ENCODE data around the gene AKR1C2. TPM values are rescaled to one million over a fixed set of nuclear protein-coding genes. Genes with fewer than 3 reads are reported as not detected.
"Not testable (repeated sequence)": the region's sequence is repeated elsewhere in the genome, so short reads cannot be mapped to it uniquely, and the experiment has no call there.

AKR1C2 gene
- polyA plus RNA-seq, 2 of the 4 experiments (the other 2 are of a cell fraction), result 5,660 to 6,805 TPM

DNA sequence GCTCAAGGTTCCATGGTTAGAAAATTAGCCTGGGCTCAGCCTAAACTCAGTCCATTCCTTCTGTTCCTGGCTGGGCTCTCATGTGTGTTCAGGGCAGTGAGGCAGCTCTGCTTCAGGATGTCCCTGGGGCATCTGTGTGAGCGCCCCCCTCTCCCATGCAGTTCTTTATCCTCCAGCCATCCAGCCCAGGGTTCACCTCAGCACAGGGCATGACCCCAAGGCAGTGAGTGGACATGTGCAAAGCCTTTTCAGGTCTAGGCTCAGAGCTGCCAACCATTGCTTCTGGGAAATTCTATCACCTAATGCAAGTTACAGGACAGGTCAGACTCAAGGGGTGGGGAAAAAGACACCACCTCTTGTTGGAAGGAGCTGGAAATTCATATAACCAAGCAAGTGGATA, 30.4 kb downstream of the AKR1C2 start:
- WGBS (ENCODE audit: missing lambda C conversion rate), result 58% methylated on average over 1 of the region's 1 CpG
- CTCF ChIA-PET, result interaction anchor here (1.6 kb wide), 1 partner anchor 123 kb away, joined by 4 read pairs; no protein-coding TSS in a partner anchor
- H3K9me3 ChIP-seq, FAIRE-seq, POLR2A ChIA-PET: not testable (repeated sequence)
- Histone ChIP-seq H3K4me1 (peaks cover 54% of the 10 kb centered on the region; the same call in 2 of the 3 replicates), H3K4me2 (peak overlapping the region; percentile 65), H3K27ac (peak overlapping the region in 1 of 2 experiments; percentile 51; a peak in 3 of 6 replicates), H3K4me3 (peak overlapping the region; percentile 34; the same call in 1 of the 3 replicates)
- TF ChIP-seq HOXA7 (CRISPR knock-in tag; IDR thresholded peaks at IDR 0.05) (peak; percentile 86), FOSB (CRISPR knock-in tag; IDR thresholded peaks at IDR 0.05) (0 out of 2 replicates have a peak, but pooled peaks have one; percentile 45), RARB (CRISPR knock-in tag; IDR thresholded peaks at IDR 0.05) (0 out of 2 replicates have a peak, but pooled peaks have one; percentile 38), JUN (IDR thresholded peaks at IDR 0.05) (0 out of 5 replicates have a peak, but pooled peaks of 1 of the 2 experiments have one; percentile 1)
- ATAC-seq, result peak; percentile 54 to 66
- DNase-seq (ENCODE audit: low read depth in 1 of 2, low spot score in 1 of 2), result peak in 1 of 2 experiments; percentile 56

DNA sequence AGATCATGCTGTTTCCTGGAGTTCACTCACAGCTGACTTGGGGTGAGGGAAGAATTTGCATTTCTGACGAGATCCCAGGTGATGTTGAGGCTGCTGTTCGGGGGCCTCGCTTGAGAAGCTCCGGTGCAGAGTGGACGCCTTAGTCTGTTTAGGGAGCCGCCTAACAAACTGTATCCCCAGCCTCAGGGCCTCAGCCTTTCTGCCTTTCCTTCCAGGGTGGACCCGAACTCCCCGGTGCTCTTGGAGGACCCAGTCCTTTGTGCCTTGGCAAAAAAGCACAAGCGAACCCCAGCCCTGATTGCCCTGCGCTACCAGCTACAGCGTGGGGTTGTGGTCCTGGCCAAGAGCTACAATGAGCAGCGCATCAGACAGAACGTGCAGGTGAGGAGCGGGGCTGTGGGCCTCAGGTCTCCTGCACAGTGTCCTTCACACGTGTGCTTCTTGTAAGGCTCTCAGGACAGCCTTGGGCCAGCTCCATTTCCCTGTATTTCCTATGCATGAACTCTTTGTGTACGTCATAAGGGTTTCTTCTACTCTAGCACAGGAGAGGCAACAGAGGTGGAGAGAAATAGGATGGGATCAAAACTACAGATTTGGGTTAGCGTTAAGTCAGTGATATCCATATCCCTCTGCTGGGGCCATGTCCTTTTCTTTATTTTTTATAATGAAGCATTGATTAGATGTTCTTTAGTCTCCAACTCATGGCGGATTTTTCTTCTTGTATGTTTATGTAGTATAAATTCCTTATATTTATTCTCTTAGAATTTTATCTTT, 31.1 kb downstream of the AKR1C2 start:
- peak overlapping the region; percentile 65 for H3K4me2 ChIP-seq
- FAIRE-seq, result peak; percentile 88
- H3K4me3 ChIP-seq, result peak overlapping the region; percentile 34
- H3K27ac ChIP-seq, result peak overlapping the region; percentile 59 to 72; a peak in 4 of 6 replicates
- WGBS (ENCODE audit: missing lambda C conversion rate), result 58% methylated on average over 12 of the region's 18 CpGs
- H3K9me3 ChIP-seq; POLR2A ChIA-PET; DNase-seq (ENCODE audit: low read depth in 1 of 2, low spot score in 1 of 2): not testable (repeated sequence)
- CTCF ChIA-PET, result interaction anchor here (1.6 kb wide), 1 partner anchor 123 kb away, joined by 4 read pairs; no protein-coding TSS in a partner anchor
- peak; percentile 35 to 51; a peak in 5 of 6 replicates for ATAC-seq
- peaks cover 49% of the 10 kb centered on the region; the same call in 2 of the 3 replicates for H3K4me1 ChIP-seq
- TF ChIP-seq POLR2AphosphoS2 (conservative IDR thresholded peaks at IDR 0.05; ENCODE audit: low read length) (peak; percentile 75; the same call in 1 of the 2 replicates), JUN (IDR thresholded peaks at IDR 0.05) (peak in 1 of 2 experiments; percentile 55; a peak in 2 of 5 replicates)

DNA sequence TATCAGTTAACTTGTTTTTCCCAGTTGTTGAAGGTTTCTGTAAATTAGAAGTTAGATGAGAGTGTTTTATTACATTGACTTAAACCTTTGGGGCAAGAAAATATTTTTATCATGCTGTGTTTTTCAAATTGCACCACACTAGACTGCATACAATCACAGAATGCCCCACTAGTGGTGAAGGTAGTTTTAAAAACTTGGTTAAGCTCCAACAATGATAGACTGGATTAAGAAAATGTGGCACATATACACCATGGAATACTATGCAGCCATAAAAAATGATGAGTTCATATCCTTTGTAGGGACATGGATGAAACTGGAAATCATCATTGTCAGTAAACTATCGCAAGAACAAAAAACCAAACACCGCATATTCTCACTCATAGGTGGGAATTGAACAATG, 33.3 kb downstream of the AKR1C2 start:
- POLR2A ChIA-PET, result not testable (repeated sequence)

DNA sequence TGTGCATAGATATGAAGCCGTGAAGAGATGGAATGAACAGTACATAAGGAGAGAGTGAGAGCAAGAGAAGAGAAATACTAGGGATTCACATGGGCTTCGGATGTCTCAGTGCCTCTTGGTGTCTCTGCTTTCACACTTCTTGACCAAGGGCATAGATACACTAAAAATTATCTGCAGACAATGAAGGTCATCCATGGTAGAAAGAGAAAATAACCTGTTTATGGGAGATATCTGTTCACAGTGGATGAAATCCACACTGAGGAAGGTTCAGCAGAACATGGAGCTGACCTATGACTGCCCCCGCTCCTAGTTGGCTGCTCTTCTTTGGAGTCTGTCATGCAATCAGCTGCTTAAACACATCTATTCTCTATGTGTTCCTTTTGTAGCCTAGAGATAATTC, 34.4 kb downstream of the AKR1C2 start:
- peak overlapping the region; percentile 79 for H3K4me2 ChIP-seq
- 0 out of 2 replicates have a peak, but pooled peaks have one; percentile 21 for TF ChIP-seq RARB (CRISPR knock-in tag; IDR thresholded peaks at IDR 0.05)
- H3K27ac ChIP-seq, result peak overlapping the region; percentile 48 to 73; a peak in 5 of 6 replicates
- POLR2A ChIA-PET; H3K9me3 ChIP-seq; FAIRE-seq; DNase-seq (ENCODE audit: low read depth in 1 of 2, low spot score in 1 of 2): not testable (repeated sequence)
- peaks cover 25% of the 10 kb centered on the region; the same call in 2 of the 3 replicates for H3K4me1 ChIP-seq
- peak; percentile 15 to 19; a peak in 3 of 6 replicates for ATAC-seq
- CTCF ChIA-PET, result interaction anchor here (2.3 kb wide), 1 partner anchor 119 kb away, joined by 9 read pairs; no protein-coding TSS in a partner anchor
- H3K4me3 ChIP-seq, result peak overlapping the region; percentile 33; the same call in 2 of the 3 replicates
- 72% methylated on average over 3 of the region's 3 CpGs for whole genome bisulfite sequencing (ENCODE audit: missing lambda C conversion rate)

More for the DNA sequence above, 33.3 kb downstream of the AKR1C2 start:
- not testable (repeated sequence) for H3K27ac ChIP-seq; FAIRE-seq; DNase-seq (ENCODE audit: low read depth in 1 of 2, low spot score in 1 of 2); ATAC-seq; H3K9me3 ChIP-seq; H3K4me3 ChIP-seq
- Histone ChIP-seq H3K4me1 (peaks cover 35% of the 10 kb centered on the region; the same call in 2 of the 3 replicates), H3K4me2 (peak overlapping the region; percentile 11; the same call in 1 of the 3 replicates)
- CTCF ChIA-PET, result interaction anchor here (2.3 kb wide), 1 partner anchor 120 kb away, joined by 9 read pairs; no protein-coding TSS in a partner anchor
- WGBS (ENCODE audit: missing lambda C conversion rate), result 79% methylated on average over 2 of the region's 2 CpGs
- TF ChIP-seq KDM1A (IDR thresholded peaks at IDR 0.05; ENCODE audit: low read depth) (0 out of 2 replicates have a peak, but pooled peaks have one; percentile 31), HOXA7 (CRISPR knock-in tag; IDR thresholded peaks at IDR 0.05) (peak; percentile 93), FOSB (CRISPR knock-in tag; IDR thresholded peaks at IDR 0.05) (peak; percentile 61; the same call in 1 of the 2 replicates)

DNA sequence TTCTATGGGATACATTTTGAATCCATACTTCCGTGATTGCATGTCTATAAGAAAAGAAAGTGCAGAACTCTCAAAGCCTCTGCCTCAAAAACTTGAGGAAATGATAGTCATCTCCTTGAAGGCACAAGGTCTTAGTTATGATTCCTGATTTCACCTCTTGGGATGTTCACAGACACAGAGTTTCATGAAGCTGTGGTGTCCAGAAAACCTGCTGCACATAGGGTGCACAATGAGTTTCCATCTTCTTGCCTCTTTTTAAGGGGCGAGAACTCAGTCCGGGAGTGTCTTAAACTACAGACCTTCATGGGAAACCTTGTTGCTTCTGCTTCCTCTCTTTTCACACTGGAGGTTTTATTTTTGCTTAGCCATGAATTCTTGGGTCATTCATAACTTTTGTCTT, 36.5 kb downstream of the AKR1C2 start:
- peak overlapping the region; percentile 79 for H3K4me2 ChIP-seq
- not testable (repeated sequence) for DNase-seq (ENCODE audit: low read depth in 1 of 2, low spot score in 1 of 2); ATAC-seq; H3K9me3 ChIP-seq
- CTCF ChIA-PET, result interaction anchor here (2.1 kb wide), 1 partner anchor 15 kb away, joined by 9 read pairs; no protein-coding TSS in a partner anchor
- H3K4me1 ChIP-seq, result peaks cover 18% of the 10 kb centered on the region
- peak overlapping the region; percentile 77 for H3K4me3 ChIP-seq
- peak; percentile 76 for FAIRE-seq
- WGBS (ENCODE audit: missing lambda C conversion rate), result 72% methylated on average over 3 of the region's 3 CpGs
- POLR2A ChIA-PET, result interaction anchor here (2.7 kb wide), 1 partner anchor 19 kb away, joined by 6 read pairs; no protein-coding TSS in a partner anchor
- H3K27ac ChIP-seq, result peak overlapping the region; percentile 33 to 72; a peak in 5 of 6 replicates

DNA sequence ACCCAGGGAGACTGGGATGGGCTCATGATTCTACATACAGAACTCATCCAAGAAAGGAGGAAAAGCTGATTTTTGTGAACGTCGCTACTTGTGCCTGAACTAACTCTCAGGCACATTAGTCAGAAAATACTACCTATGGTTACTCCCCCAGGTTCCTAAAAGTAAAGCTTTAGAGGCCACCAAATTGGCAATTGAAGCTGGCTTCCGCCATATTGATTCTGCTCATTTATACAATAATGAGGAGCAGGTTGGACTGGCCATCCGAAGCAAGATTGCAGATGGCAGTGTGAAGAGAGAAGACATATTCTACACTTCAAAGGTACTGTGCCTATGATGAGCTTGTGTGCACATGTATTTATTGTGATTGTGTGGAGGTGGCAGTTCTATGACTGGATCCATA, 37.9 kb downstream of the AKR1C2 start:
- Histone ChIP-seq H3K4me3 (peak overlapping the region; percentile 77), H3K4me1 (peaks cover 25% of the 10 kb centered on the region), H3K27ac (peak overlapping the region; percentile 76; a peak in 5 of 6 replicates), H3K4me2 (peak overlapping the region; percentile 79)
- not testable (repeated sequence) for H3K9me3 ChIP-seq; ATAC-seq; DNase-seq (ENCODE audit: low read depth in 1 of 2, low spot score in 1 of 2); FAIRE-seq
- ChIA-PET POLR2A (interaction anchor here (1.3 to 2.7 kb wide), 2 partner anchors 18 to 19 kb away, joined by 3 to 6 read pairs; no protein-coding TSS in a partner anchor), CTCF (interaction anchor here (1.5 to 3.2 kb wide), 3 partner anchors 16 to 150 kb away, joined by 5 to 24 read pairs (median 9); no protein-coding TSS in a partner anchor)
- TF ChIP-seq HOXA7 (CRISPR knock-in tag; IDR thresholded peaks at IDR 0.05) (0 out of 2 replicates have a peak, but pooled peaks have one; percentile 43), EHMT2 (IDR thresholded peaks at IDR 0.05; ENCODE audit: low read depth) (peak; percentile 79; the same call in 1 of the 2 replicates)
- 72% methylated on average over 4 of the region's 4 CpGs for WGBS (ENCODE audit: missing lambda C conversion rate)

Data from A549 (cell line).